Kidney epithelial cell (primary cell): ENCODE results near the gene CIC. TPM values are rescaled to one million over a fixed set of nuclear protein-coding genes. Genes with fewer than 3 reads are reported as not detected.

Experiments
- DNase-seq: peaks from one replicate; pipeline ENCODE4 v3.0.0-alpha.2; 2010; ENCODE audit warnings: low read depth
- H3K27me3 ChIP-seq: 2 replicates; pipeline ENCODE4 v1.6.0; 2011; ENCODE audit warnings: low read length; ENCODE audit not compliant: control insufficient read depth, insufficient read depth
- H3K36me3 ChIP-seq: 2 replicates; pipeline ENCODE4 v1.5.1; 2011; ENCODE audit warnings: low read length; ENCODE audit not compliant: control insufficient read depth, insufficient read depth
- H3K4me3 ChIP-seq: 2 replicates; pipeline ENCODE4 v1.5.1; 2011; ENCODE audit warnings: low read depth, mild to moderate bottlenecking, control low read depth, low read length
- CTCF ChIP-seq: IDR thresholded peaks from 2 replicates; pipeline ENCODE4 v1.5.1; 2011; ENCODE audit warnings: mild to moderate bottlenecking, moderate library complexity, low read length, control low read depth, inconsistent platforms; ENCODE audit not compliant: insufficient read depth, poor library complexity, severe bottlenecking
- total RNA-seq: library from RNA; depleted of rRNA; stranded (reverse); fragments of >200 nt; gene quantifications from 2 replicates; pipeline ENCODE4 v1.2.3, GENCODE V29; 2015

Gene CIC
- total RNA-seq, 1 donor from 2014 or later = 41.7 TPM

GRCh38 chr19:42313096-42313839, 44.2 kb downstream of the CIC start, which contains the start of gene TMEM145:
TMEM145 (plus strand) TSS chr19:42313309; CDS start chr19:42313377, 68 bp downstream.
- Histone ChIP-seq H3K36me3 (no peaks in the 10 kb centered on the region), H3K4me3 (peak within 1 kb of the TSS; percentile 25), H3K27me3 (peaks cover 27% of the 10 kb centered on the region)
- no peak for TF ChIP-seq CTCF
- DNase-seq = no peak

DNA sequence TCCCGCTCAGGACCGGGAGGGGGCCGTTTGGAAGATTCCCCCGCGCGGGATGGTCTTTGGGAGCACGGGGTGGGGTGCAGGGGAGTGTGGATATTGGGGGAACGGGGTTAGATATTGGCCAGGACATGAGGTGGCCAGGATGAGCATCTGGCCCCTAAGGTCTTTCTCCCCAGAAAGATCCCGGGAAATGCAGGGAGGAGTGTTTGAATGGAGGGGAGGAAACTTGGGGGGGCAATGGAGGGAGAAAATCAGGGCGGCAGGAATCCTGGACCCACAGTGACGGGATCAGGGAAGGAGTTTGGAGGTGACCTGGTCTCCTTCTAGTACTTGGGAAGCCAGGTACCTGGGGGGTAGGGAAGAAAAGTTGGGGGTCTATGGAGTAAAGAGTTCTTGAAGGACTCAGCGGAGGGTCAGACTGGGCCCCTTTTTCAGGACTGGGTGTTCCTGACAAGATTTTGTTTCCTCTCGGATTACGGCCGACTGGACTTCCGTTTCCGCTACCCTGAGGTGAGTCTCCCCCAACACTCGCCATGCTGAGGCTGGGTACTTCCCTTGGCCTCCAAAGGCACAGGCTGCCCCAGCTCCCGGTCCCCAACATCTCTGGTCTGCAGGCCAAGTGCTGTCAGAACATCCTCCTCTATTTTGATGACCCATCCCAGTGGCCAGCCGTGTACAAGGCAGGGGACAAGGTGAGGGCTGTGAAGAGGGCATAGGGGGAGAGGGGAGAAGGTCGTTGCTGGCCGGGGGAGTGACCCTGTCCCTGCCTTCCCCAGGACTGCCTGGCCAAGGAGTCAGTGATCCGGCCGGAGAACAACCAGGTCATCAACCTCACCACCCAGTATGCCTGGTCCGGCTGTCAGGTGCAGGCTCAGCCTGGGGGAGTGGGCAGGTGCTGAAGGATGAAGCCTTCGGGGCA, 45.0 kb downstream of the CIC start:
- H3K4me3 ChIP-seq = no peak overlapping the region
- DNase-seq = no peak
- peak; percentile 2 for TF ChIP-seq CTCF
- H3K27me3 ChIP-seq = peaks cover 27% of the 10 kb centered on the region
- no peaks in the 10 kb centered on the region for H3K36me3 ChIP-seq

- no peaks in the 10 kb centered on the region for H3K36me3 ChIP-seq
- H3K27me3 ChIP-seq = peaks cover 27% of the 10 kb centered on the region
- no peak for TF ChIP-seq CTCF
- no peak overlapping the region for H3K4me3 ChIP-seq
- no peak for DNase-seq
Measured at GRCh38 chr19:42315024-42315423, 46.0 kb downstream of the CIC start.

DNA sequence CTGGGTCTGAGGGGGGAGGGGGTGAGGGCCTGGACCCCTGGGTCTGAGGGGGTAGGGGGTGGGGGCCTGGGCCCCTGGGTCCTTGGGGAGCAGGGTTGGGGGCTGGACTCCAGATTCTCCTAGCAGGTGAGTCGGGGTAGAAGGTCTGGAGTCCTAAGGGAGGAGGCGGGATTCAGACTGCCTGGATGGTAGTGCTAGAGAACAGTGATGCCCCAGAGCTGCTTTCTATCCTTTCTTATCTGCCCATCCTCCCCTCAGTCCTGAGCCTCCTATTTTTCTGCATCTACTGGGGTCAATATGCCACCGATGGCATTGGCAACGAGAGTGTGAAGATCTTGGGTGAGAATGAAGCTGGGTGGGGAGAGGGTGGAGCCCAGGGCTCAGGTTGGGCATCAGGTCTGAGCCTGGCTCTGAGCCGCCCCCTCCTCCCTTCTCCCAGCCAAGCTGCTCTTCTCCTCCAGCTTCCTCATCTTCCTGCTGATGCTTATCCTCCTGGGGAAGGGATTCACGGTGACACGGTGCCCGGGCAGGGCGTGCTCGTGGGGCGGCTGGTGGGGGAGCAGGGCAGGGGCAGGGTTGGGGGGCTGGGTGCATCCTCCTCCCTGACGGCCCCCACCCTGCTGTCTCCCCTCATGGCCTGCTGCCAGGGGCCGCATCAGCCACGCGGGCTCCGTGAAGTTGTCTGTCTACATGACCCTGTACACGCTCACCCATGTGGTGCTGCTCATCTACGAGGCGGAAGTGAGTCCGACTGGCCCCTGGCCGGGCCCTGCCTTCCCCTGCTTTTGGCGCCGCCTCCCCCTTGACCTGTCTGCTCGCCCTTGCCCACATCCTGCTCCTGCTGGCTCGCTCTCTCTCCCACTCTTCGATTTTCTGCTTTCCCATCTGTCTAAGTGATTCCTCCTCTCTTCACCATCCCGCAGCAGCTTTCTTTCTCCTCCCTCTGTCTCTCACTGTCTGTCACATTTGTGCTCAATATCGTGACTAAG, 47.5 kb downstream of the CIC start:
- TF ChIP-seq CTCF = no peak
- DNase-seq = no peak
- peaks cover 28% of the 10 kb centered on the region for H3K27me3 ChIP-seq
- no peak overlapping the region for H3K4me3 ChIP-seq
- H3K36me3 ChIP-seq = no peaks in the 10 kb centered on the region

DNA sequence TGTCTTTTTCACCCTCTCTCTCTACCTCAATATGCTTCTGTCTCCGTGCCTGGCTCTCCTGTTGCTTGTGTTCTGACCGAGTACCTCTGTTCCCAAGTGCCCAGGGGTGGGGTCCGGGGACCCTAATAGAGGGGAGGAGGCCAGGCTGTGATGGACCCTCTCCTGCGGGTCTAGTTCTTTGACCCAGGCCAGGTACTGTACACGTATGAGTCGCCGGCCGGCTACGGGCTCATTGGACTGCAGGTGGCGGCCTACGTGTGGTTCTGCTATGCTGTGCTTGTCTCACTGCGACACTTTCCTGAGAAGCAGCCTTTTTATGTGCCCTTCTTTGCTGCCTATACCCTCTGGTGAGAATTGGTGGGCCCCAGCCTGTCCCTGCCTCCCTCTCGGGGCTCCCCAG, 48.5 kb downstream of the CIC start:
- no peaks in the 10 kb centered on the region for H3K36me3 ChIP-seq
- H3K4me3 ChIP-seq = no peak overlapping the region
- peaks cover 32% of the 10 kb centered on the region for H3K27me3 ChIP-seq
- DNase-seq = no peak
- no peak for TF ChIP-seq CTCF
